ENCODE measurements around the gene STARD13. TPM values are rescaled to one million over a fixed set of nuclear protein-coding genes. Genes with fewer than 3 reads are reported as not detected.
A peak's percentile ranks its signal among the peaks of the same experiment; 100 is the strongest.

STARD13 gene
- total RNA-seq, 6 donors from 2014 or later: 43.6 to 76.5 (median 63.7) TPM

GRCh38 chr13:33224191-33224590, 61.4 kb downstream of the STARD13 start:
- no peak overlapping the region for H3K4me3 ChIP-seq
- no peaks in the 10 kb centered on the region for H3K9me3 ChIP-seq
- 100% methylated on average over 1 of the region's 1 CpG for WGBS, 2 donors
- DNase-seq (no peak), ATAC-seq (ENCODE audit: low FRiP score in 2 of 2) (no peak)
- peaks cover 25 to 37% (median 30%) of the 10 kb centered on the region in 4 donors for H3K4me1 ChIP-seq
- peaks cover 0 to 4% (median 0%) of the 10 kb centered on the region in 4 donors for H3K36me3 ChIP-seq
- H3K27ac ChIP-seq: peak overlapping the region in 1 of 4 donors; percentile 43
- H3K27me3 ChIP-seq: no peaks in the 10 kb centered on the region
- TF ChIP-seq POLR2A (IDR thresholded peaks at IDR 0.05): no peak
- no peak for TF ChIP-seq POLR2AphosphoS5 (IDR thresholded peaks at IDR 0.05)
- no peak for TF ChIP-seq EP300 (IDR thresholded peaks at IDR 0.05)
- TF ChIP-seq CTCF (IDR thresholded peaks at IDR 0.05): no peak

- H3K36me3 ChIP-seq: peaks cover 0 to 4% (median 0%) of the 10 kb centered on the region in 4 donors
- ATAC-seq (ENCODE audit: low FRiP score in 2 of 2) (no peak), DNase-seq (no peak)
- 97 to 100% methylated on average over 1 of the region's 1 CpG for WGBS, 2 donors
- TF ChIP-seq EP300 (IDR thresholded peaks at IDR 0.05) (no peak), POLR2AphosphoS5 (IDR thresholded peaks at IDR 0.05) (no peak), CTCF (IDR thresholded peaks at IDR 0.05) (no peak)
- peak overlapping the region in 3 of 4 donors; percentile 16 to 56 (median 19) for H3K27ac ChIP-seq
- H3K9me3 ChIP-seq: no peaks in the 10 kb centered on the region
- H3K4me1 ChIP-seq: peaks cover 14 to 28% (median 23%) of the 10 kb centered on the region in 4 donors
- no peak overlapping the region for H3K4me3 ChIP-seq
- no peaks in the 10 kb centered on the region for H3K27me3 ChIP-seq
These were observed 65.6 kb downstream of the STARD13 start for GRCh38 chr13:33219926-33220325.

- no peak for ATAC-seq (ENCODE audit: low FRiP score in 2 of 2)
- no peaks in the 10 kb centered on the region for H3K9me3 ChIP-seq
- no peak overlapping the region for H3K4me3 ChIP-seq
- 96 to 100% methylated on average over 1 of the region's 1 CpG for WGBS, 2 donors
- peaks cover 25 to 43% (median 35%) of the 10 kb centered on the region in 4 donors for H3K4me1 ChIP-seq
- no peak for TF ChIP-seq CTCF (IDR thresholded peaks at IDR 0.05)
- no peak for TF ChIP-seq POLR2AphosphoS5 (IDR thresholded peaks at IDR 0.05)
- TF ChIP-seq EP300 (IDR thresholded peaks at IDR 0.05): no peak
- no peak for TF ChIP-seq POLR2A (IDR thresholded peaks at IDR 0.05)
- H3K36me3 ChIP-seq: no peaks in the 10 kb centered on the region
- no peak for DNase-seq
- peak overlapping the region in 3 of 4 donors; percentile 29 to 78 (median 56) for H3K27ac ChIP-seq
- no peaks in the 10 kb centered on the region for H3K27me3 ChIP-seq
These were observed 67.1 kb downstream of the STARD13 start for GRCh38 chr13:33218426-33218825.

GRCh38 chr13:33218020-33218419, 67.5 kb downstream of the STARD13 start:
- ATAC-seq (ENCODE audit: low FRiP score in 2 of 2): no peak
- Histone ChIP-seq H3K27ac (peak overlapping the region in 3 of 4 donors; percentile 29 to 78 (median 56)), H3K36me3 (no peaks in the 10 kb centered on the region), H3K4me3 (no peak overlapping the region), H3K4me1 (peaks cover 23 to 44% (median 36%) of the 10 kb centered on the region in 4 donors), H3K9me3 (no peaks in the 10 kb centered on the region), H3K27me3 (no peaks in the 10 kb centered on the region)
- DNase-seq: no peak
- no peak for TF ChIP-seq CTCF (IDR thresholded peaks at IDR 0.05)
- no peak for TF ChIP-seq POLR2A (IDR thresholded peaks at IDR 0.05)
- TF ChIP-seq EP300 (IDR thresholded peaks at IDR 0.05): no peak
- TF ChIP-seq POLR2AphosphoS5 (IDR thresholded peaks at IDR 0.05): no peak
- 54 to 65% methylated on average over 4 of the region's 4 CpGs for WGBS, 2 donors

GRCh38 chr13:33217256-33217655, 68.3 kb downstream of the STARD13 start:
- Histone ChIP-seq H3K27me3 (no peaks in the 10 kb centered on the region), H3K36me3 (no peaks in the 10 kb centered on the region), H3K9me3 (no peaks in the 10 kb centered on the region), H3K27ac (peak overlapping the region in 3 of 4 donors; percentile 4 to 78 (median 29)), H3K4me3 (no peak overlapping the region), H3K4me1 (peaks cover 20 to 47% (median 36%) of the 10 kb centered on the region in 4 donors)
- ATAC-seq (ENCODE audit: low FRiP score in 2 of 2) (no peak), DNase-seq (no peak)
- TF ChIP-seq POLR2A (IDR thresholded peaks at IDR 0.05) (no peak), POLR2AphosphoS5 (IDR thresholded peaks at IDR 0.05) (no peak), CTCF (IDR thresholded peaks at IDR 0.05) (no peak), EP300 (IDR thresholded peaks at IDR 0.05) (no peak)
- 61 to 71% methylated on average over 3 of the region's 3 CpGs for WGBS, 2 donors
